Hepatocyte (in vitro differentiated cells): ENCODE data around the gene MEIS2. TPM values are rescaled to one million over a fixed set of nuclear protein-coding genes. Genes with fewer than 3 reads are reported as not detected.

Experiments used
- DNase-seq: peaks from one replicate; pipeline ENCODE4 v3.0.0-alpha.2; 2016; ENCODE audit warnings: low spot score
- H2AFZ ChIP-seq: fragments of 200-600 bp; sonication (generic); 2 replicates; pipeline ENCODE4 v1.6.0; 2016; ENCODE audit warnings: antibody characterized with exemption, mild to moderate bottlenecking
- H3K27ac ChIP-seq: fragments of 200-600 bp; sonication (generic); 2 replicates; pipeline ENCODE4 v1.5.1; 2016; ENCODE audit warnings: mild to moderate bottlenecking
- H3K27me3 ChIP-seq: fragments of 200-600 bp; sonication (generic); 2 replicates; pipeline ENCODE4 v1.6.1; 2016
- H3K36me3 ChIP-seq: fragments of 200-600 bp; sonication (generic); replicated peaks from 2 replicates; pipeline ENCODE4 v1.5.1; 2016; ENCODE audit warnings: low read depth; ENCODE audit not compliant: insufficient read depth
- H3K4me1 ChIP-seq: fragments of 200-600 bp; sonication (generic); 2 replicates; pipeline ENCODE4 v1.5.1; 2016; ENCODE audit warnings: mild to moderate bottlenecking, moderate library complexity; ENCODE audit not compliant: insufficient read depth
- H3K4me2 ChIP-seq: fragments of 200-600 bp; sonication (generic); 2 replicates; pipeline ENCODE4 v1.6.0; 2016
- H3K4me3 ChIP-seq: fragments of 200-600 bp; sonication (generic); 2 replicates; pipeline ENCODE4 v1.5.1; 2016; ENCODE audit warnings: mild to moderate bottlenecking
- H3K79me2 ChIP-seq: fragments of 200-600 bp; sonication (generic); 2 replicates; pipeline ENCODE4 v1.6.0; 2017; ENCODE audit warnings: mild to moderate bottlenecking
- H3K9me2 ChIP-seq: fragments of 200-600 bp; sonication (generic); replicated peaks from 2 replicates; pipeline ENCODE4 v1.6.0; 2017; ENCODE audit warnings: mild to moderate bottlenecking; ENCODE audit not compliant: insufficient read depth
- H3K9me3 ChIP-seq: fragments of 200-600 bp; sonication (generic); 2 replicates; pipeline ENCODE4 v1.5.1; 2016; ENCODE audit warnings: low read depth, mild to moderate bottlenecking
- H4K20me1 ChIP-seq: fragments of 200-600 bp; sonication (generic); 2 replicates; pipeline ENCODE4 v1.6.0; 2016; ENCODE audit warnings: mild to moderate bottlenecking; ENCODE audit not compliant: insufficient read depth, poor library complexity, severe bottlenecking
- EZH2 ChIP-seq: fragments of 200-600 bp; sonication (generic); IDR thresholded peaks from 2 replicates; pipeline ENCODE4 v1.6.1; 2016; ENCODE audit warnings: antibody characterized with exemption, mild to moderate bottlenecking, borderline replicate concordance
- EZH2phosphoT487 ChIP-seq: fragments of 200-600 bp; sonication (generic); IDR thresholded peaks from one replicate; pipeline ENCODE4 v1.6.1; 2018; ENCODE audit warnings: antibody characterized with exemption, mild to moderate bottlenecking, low read depth, moderate library complexity; ENCODE audit not compliant: unreplicated experiment, severe bottlenecking
- WGBS: methylation state at CpG from one replicate; pipeline ENCODE4 v1.1.6; 2016; ENCODE audit warnings: low lambda C conversion rate; ENCODE audit errors: missing lambda C conversion rate; 5-methylcytosine and 5-hydroxymethylcytosine counted together
- polyA plus RNA-seq: library from polyadenylated mRNA; unstranded; fragments of >200 nt; fragmentation: Nextera tagmentation; extraction: Ambion mirVana; gene quantifications from 2 replicates; pipeline ENCODE4 v1.2.1, GENCODE V29; 2016
- total RNA-seq: library from RNA; depleted of rRNA; stranded (reverse); fragments of >200 nt; gene quantifications from 2 replicates; pipeline ENCODE4 v1.2.3, GENCODE V29; 2014
- TF ChIP-seq, protein P1 (sequence below): fragments of 200-600 bp; sonication (generic); IDR thresholded peaks from 2 replicates; pipeline ENCODE4 v1.5.1; 2016; ENCODE audit warnings: antibody characterized with exemption, mild to moderate bottlenecking; ENCODE audit not compliant: poor library complexity

MEIS2 gene
- total and polyA plus RNA-seq, 2 experiments from 2014 or later, result 20.6 to 33.5 TPM

DNA sequence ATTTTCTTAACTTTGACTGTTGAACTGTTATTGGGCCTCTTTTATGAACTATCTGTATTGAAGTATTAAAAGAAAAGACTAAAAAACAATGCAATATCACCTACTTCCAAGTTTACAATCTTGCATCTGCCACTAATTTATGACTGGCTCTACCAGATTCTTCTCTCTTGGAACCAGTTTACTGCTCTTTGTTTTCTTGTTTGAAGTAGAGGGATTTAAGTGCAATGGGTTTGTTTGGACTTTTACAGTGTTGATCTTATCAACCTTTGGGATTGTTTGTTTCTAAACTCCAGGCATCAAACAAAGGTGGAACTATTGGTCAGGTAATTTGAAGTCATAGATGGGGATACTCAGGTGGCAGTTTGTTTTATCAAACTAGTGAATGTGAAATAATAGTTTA is 43.0 kb upstream of the MEIS2 start:
- no peak overlapping the region for H2AFZ ChIP-seq
- DNase-seq, result no peak
- no peak overlapping the region for H3K4me3 ChIP-seq

DNA sequence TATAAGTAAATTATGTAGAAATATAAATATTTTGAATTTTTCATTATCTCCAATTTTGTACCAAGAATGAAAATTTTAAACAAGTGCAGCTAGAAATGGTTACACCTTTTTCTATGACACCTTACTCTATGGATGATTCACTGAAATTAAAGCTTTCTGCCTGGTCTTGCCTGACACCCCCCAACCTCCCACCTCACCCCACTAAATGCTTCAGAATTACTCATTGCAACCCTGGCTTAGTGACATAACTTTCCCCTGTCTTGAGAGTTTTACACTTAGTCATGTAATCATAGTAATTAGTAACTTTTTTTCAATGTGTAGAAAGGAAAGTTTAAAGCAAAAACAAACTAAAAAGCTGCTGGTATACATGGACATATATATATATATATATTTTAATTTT is 42.0 kb upstream of the MEIS2 start:
- DNase-seq, result no peak
- TF ChIP-seq, protein P1, sequence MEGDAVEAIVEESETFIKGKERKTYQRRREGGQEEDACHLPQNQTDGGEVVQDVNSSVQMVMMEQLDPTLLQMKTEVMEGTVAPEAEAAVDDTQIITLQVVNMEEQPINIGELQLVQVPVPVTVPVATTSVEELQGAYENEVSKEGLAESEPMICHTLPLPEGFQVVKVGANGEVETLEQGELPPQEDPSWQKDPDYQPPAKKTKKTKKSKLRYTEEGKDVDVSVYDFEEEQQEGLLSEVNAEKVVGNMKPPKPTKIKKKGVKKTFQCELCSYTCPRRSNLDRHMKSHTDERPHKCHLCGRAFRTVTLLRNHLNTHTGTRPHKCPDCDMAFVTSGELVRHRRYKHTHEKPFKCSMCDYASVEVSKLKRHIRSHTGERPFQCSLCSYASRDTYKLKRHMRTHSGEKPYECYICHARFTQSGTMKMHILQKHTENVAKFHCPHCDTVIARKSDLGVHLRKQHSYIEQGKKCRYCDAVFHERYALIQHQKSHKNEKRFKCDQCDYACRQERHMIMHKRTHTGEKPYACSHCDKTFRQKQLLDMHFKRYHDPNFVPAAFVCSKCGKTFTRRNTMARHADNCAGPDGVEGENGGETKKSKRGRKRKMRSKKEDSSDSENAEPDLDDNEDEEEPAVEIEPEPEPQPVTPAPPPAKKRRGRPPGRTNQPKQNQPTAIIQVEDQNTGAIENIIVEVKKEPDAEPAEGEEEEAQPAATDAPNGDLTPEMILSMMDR, result no peak
- TF ChIP-seq EZH2phosphoT487 (no peak), EZH2 (no peak)
- H3K27me3 ChIP-seq, result no peaks in the 10 kb centered on the region
- H3K36me3 ChIP-seq, result no peaks in the 10 kb centered on the region
- no peak overlapping the region for H2AFZ ChIP-seq
- H3K27ac ChIP-seq, result no peak overlapping the region
- no peak overlapping the region for H3K4me2 ChIP-seq
- no peaks in the 10 kb centered on the region for H3K79me2 ChIP-seq
- H3K9me2 ChIP-seq, result no peaks in the 10 kb centered on the region
- H3K4me3 ChIP-seq, result no peak overlapping the region
- no peaks in the 10 kb centered on the region for H3K4me1 ChIP-seq
- no peaks in the 10 kb centered on the region for H4K20me1 ChIP-seq
- no peaks in the 10 kb centered on the region for H3K9me3 ChIP-seq

More for the DNA sequence above, 43.0 kb upstream of the MEIS2 start:
- H3K27me3 ChIP-seq, result no peaks in the 10 kb centered on the region
- TF ChIP-seq EZH2phosphoT487 (no peak), EZH2 (no peak)
- TF ChIP-seq, protein P1, result no peak
- H3K79me2 ChIP-seq, result no peaks in the 10 kb centered on the region
- H3K9me2 ChIP-seq, result no peaks in the 10 kb centered on the region
- H3K4me1 ChIP-seq, result no peaks in the 10 kb centered on the region
- no peaks in the 10 kb centered on the region for H4K20me1 ChIP-seq
- H3K9me3 ChIP-seq, result no peaks in the 10 kb centered on the region
- H3K4me2 ChIP-seq, result no peak overlapping the region
- no peaks in the 10 kb centered on the region for H3K36me3 ChIP-seq
- no peak overlapping the region for H3K27ac ChIP-seq

DNA sequence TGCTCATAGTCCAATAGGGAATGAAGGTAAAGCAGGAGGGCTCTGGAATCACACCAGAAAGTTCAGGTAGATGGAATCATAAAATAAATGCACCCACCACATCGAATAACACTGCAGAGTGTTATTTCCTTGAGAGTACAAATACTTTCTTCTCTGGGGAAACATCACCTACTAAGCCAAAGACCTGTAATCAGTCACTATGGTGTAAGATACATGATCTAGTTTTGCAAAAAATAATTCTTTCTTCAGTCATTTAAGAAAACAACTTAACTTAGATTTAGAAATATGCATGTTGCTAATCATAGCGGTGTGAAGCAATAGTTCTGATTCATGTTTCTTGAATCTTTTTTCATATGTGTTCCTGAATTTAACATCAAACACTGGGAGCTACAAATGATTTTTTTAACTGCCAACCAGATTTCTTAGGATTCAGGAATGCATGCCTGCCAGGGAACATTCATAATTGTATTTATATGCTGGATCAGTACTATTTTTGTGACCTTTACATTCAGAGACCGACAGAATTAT is 40.2 kb upstream of the MEIS2 start:
- Histone ChIP-seq H3K4me1 (no peaks in the 10 kb centered on the region), H3K27me3 (no peaks in the 10 kb centered on the region), H3K4me3 (no peak overlapping the region), H3K79me2 (no peaks in the 10 kb centered on the region), H4K20me1 (no peaks in the 10 kb centered on the region), H2AFZ (no peak overlapping the region), H3K9me2 (no peaks in the 10 kb centered on the region), H3K27ac (no peak overlapping the region), H3K36me3 (no peaks in the 10 kb centered on the region), H3K4me2 (no peak overlapping the region), H3K9me3 (no peaks in the 10 kb centered on the region)
- no peak for DNase-seq
- WGBS, result 89% methylated on average over 3 of the region's 3 CpGs
- TF ChIP-seq, protein P1, result no peak
- TF ChIP-seq EZH2, result no peak
- TF ChIP-seq EZH2phosphoT487, result no peak
